HEK293 (cell line): ENCODE measurements around the gene RNU1-2.

Experiments used
- CTCF ChIA-PET: fragments of 350-600 bp; formaldehyde crosslinking; extraction: SDS; loops from one replicate; lab custom pipeline; 2021; ENCODE audit warnings: antibody characterized with exemption; lab: Yijun Ruan, JAX
- POLR2A ChIA-PET: fragments of 300-600 bp; formaldehyde crosslinking; extraction: SDS; loops from one replicate; lab custom pipeline; 2020; ENCODE audit warnings: antibody characterized with exemption, inconsistent platforms; lab: Yijun Ruan, JAX
- H3K27ac ChIP-seq: fragments of 200-500 bp; sonication (Bioruptor generic); 2 replicates; pipeline ENCODE4 v1.5.1; 2014; ENCODE audit warnings: low read depth, low read length, control low read depth, inconsistent platforms; ENCODE audit errors: extremely low read depth
- H3K36me3 ChIP-seq, 2 experiments: fragments of 200-500 bp in 1 of 2; sonication (Bioruptor generic) in 1 of 2; 1 replicate in 1 of 2; 2 replicates in 1 of 2; pipeline ENCODE4 v1.5.1; 2014 to 2017; ENCODE audit warnings: inconsistent platforms in 2 of 2, low read length in 2 of 2; ENCODE audit not compliant: control insufficient read depth in 2 of 2, insufficient read depth in 1 of 2
- H3K4me1 ChIP-seq: fragments of 200-500 bp; sonication (Bioruptor generic); 2 replicates; pipeline ENCODE4 v1.5.1; 2014; ENCODE audit warnings: mild to moderate bottlenecking, low read length, inconsistent platforms; ENCODE audit not compliant: control insufficient read depth, insufficient read depth
- H3K4me3 ChIP-seq: 2 replicates; pipeline ENCODE4 v1.5.1; 2011; ENCODE audit warnings: low read depth, mild to moderate bottlenecking, control low read depth, low read length, moderate library complexity
- H3K9me3 ChIP-seq: fragments of 200-500 bp; sonication (Bioruptor generic); 2 replicates; pipeline ENCODE4 v1.5.1; 2014; ENCODE audit warnings: low read depth, low read length, inconsistent platforms; ENCODE audit not compliant: control insufficient read depth, insufficient read depth
- FEZF1 ChIP-seq: fragments of 450-650 bp; formaldehyde crosslinking; IDR thresholded peaks from 2 replicates; pipeline ENCODE4 v1.5.1; 2016; ENCODE audit warnings: missing biosample characterization, missing genetic modification characterization
- GLIS1 ChIP-seq: fragments of 450-650 bp; formaldehyde crosslinking; IDR thresholded peaks from 2 replicates; pipeline ENCODE4 v1.5.1; 2016; ENCODE audit warnings: missing biosample characterization, missing genetic modification characterization
- GLIS2 ChIP-seq: fragments of 450-650 bp; formaldehyde crosslinking; IDR thresholded peaks from 2 replicates; pipeline ENCODE4 v1.5.1; 2016; ENCODE audit warnings: missing biosample characterization, missing genetic modification characterization
- MYNN ChIP-seq: fragments of 450-650 bp; formaldehyde crosslinking; IDR thresholded peaks from 2 replicates; pipeline ENCODE4 v1.5.1; 2016; ENCODE audit warnings: missing biosample characterization, missing genetic modification characterization, borderline replicate concordance
- SCRT2 ChIP-seq: fragments of 450-650 bp; formaldehyde crosslinking; IDR thresholded peaks from 2 replicates; pipeline ENCODE4 v1.5.1; 2016; ENCODE audit warnings: missing biosample characterization, missing genetic modification characterization
- ZBTB6 ChIP-seq: fragments of 450-650 bp; formaldehyde crosslinking; IDR thresholded peaks from 2 replicates; pipeline ENCODE4 v1.5.1; 2017; ENCODE audit warnings: missing biosample characterization, missing genetic modification characterization
- ZFHX2 ChIP-seq: fragments of 450-650 bp; formaldehyde crosslinking; conservative IDR thresholded peaks from 2 replicates; pipeline ENCODE4 v1.5.1; 2016; ENCODE audit warnings: missing biosample characterization, missing genetic modification characterization
- ZNF133 ChIP-seq: fragments of 450-650 bp; formaldehyde crosslinking; IDR thresholded peaks from 2 replicates; pipeline ENCODE4 v1.5.1; 2016; ENCODE audit warnings: missing biosample characterization, missing genetic modification characterization
- ZNF341 ChIP-seq: fragments of 450-650 bp; formaldehyde crosslinking; IDR thresholded peaks from 2 replicates; pipeline ENCODE4; 2016; ENCODE audit warnings: low read depth, missing biosample characterization, missing genetic modification characterization
- ZNF600 ChIP-seq: fragments of 450-650 bp; formaldehyde crosslinking; IDR thresholded peaks from 2 replicates; pipeline ENCODE4 v1.5.1; 2016; ENCODE audit warnings: missing biosample characterization, missing genetic modification characterization
- ZNF660 ChIP-seq: fragments of 450-650 bp; IDR thresholded peaks from 2 replicates; pipeline ENCODE4 v1.5.1; 2018; ENCODE audit warnings: missing biosample characterization, mild to moderate bottlenecking, missing genetic modification characterization
- ZNF785 ChIP-seq: fragments of 450-650 bp; formaldehyde crosslinking; IDR thresholded peaks from 2 replicates; pipeline ENCODE4 v1.5.1; 2016; ENCODE audit warnings: missing biosample characterization, missing genetic modification characterization
- TF ChIP-seq, protein P1 (sequence below): fragments of 450-650 bp; formaldehyde crosslinking; IDR thresholded peaks from 2 replicates; pipeline ENCODE4 v1.5.1; 2016; ENCODE audit warnings: missing biosample characterization, missing genetic modification characterization, low read depth

RNU1-2 gene

GRCh38 chr1:16925635-16926490 lies 30.1 kb downstream of the RNU1-2 start (continued):
- TF ChIP-seq ZNF785 (tag by site-specific recombination) (no peak), ZFHX2 (tag by site-specific recombination) (peak; percentile 79), GLIS1 (tag by site-specific recombination) (peak; percentile 72), SCRT2 (tag by site-specific recombination) (peak; percentile 42; the same call in 1 of the 2 replicates)

- no peak for TF ChIP-seq FEZF1 (tag by site-specific recombination)
- peak; percentile 81 for TF ChIP-seq GLIS1 (tag by site-specific recombination)
- TF ChIP-seq MYNN, result peak; percentile 68; the same call in 1 of the 2 replicates
- TF ChIP-seq, protein P1, sequence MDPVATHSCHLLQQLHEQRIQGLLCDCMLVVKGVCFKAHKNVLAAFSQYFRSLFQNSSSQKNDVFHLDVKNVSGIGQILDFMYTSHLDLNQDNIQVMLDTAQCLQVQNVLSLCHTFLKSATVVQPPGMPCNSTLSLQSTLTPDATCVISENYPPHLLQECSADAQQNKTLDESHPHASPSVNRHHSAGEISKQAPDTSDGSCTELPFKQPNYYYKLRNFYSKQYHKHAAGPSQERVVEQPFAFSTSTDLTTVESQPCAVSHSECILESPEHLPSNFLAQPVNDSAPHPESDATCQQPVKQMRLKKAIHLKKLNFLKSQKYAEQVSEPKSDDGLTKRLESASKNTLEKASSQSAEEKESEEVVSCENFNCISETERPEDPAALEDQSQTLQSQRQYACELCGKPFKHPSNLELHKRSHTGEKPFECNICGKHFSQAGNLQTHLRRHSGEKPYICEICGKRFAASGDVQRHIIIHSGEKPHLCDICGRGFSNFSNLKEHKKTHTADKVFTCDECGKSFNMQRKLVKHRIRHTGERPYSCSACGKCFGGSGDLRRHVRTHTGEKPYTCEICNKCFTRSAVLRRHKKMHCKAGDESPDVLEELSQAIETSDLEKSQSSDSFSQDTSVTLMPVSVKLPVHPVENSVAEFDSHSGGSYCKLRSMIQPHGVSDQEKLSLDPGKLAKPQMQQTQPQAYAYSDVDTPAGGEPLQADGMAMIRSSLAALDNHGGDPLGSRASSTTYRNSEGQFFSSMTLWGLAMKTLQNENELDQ (tag by site-specific recombination), result no peak
- TF ChIP-seq ZNF133, result no peak
- TF ChIP-seq ZNF341 (tag by site-specific recombination), result peak; percentile 46
- no peak for TF ChIP-seq ZNF660 (tag by site-specific recombination)
- TF ChIP-seq GLIS2 (tag by site-specific recombination), result peak; percentile 38
- TF ChIP-seq, all 188 proteins: peak for 4
- H3K4me3 ChIP-seq, result no peak overlapping the region
- no peaks in the 10 kb centered on the region for H3K9me3 ChIP-seq
- H3K36me3 ChIP-seq, result peaks cover 0 to 14% of the 10 kb centered on the region in 2 experiments; a peak in 1 of 3 replicates
- ChIA-PET CTCF (interaction anchor here (1.0 kb wide), 1 partner anchor 25 kb away, joined by 8 read pairs; no protein-coding TSS in a partner anchor), POLR2A (no interaction called here)
- peaks cover 3% of the 10 kb centered on the region; the same call in 1 of the 2 replicates for H3K4me1 ChIP-seq
- H3K27ac ChIP-seq, result no peak overlapping the region
Measured at GRCh38 chr1:16926491-16927073, 30.8 kb downstream of the RNU1-2 start.

DNA sequence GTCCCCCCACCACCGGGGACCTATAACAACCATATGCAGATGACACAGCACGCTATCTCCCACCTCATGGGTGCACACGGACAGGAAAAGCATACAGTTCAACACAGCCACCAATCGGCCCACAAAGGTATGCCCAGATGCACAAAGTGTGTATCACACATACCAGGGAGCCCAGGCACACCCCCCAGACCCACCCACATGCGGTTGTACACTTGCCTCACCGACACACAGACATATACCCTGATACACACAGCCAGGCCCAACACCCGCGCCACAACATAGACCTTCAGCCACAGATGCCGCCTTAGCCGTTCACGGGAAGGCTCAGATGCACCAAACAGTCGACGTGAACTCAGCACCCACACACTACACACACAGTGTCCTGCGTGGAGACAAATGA lies 31.5 kb downstream of the RNU1-2 start:
- POLR2A ChIA-PET, result no interaction called here
- no peak overlapping the region for H3K27ac ChIP-seq
- TF ChIP-seq ZNF600 (tag by site-specific recombination) (0 out of 2 replicates have a peak, but pooled peaks have one; percentile 37), ZBTB6 (tag by site-specific recombination) (no peak)

More for the DNA sequence above, 31.5 kb downstream of the RNU1-2 start:
- no peak overlapping the region for H3K4me3 ChIP-seq
- peaks cover 0 to 14% of the 10 kb centered on the region in 2 experiments; a peak in 1 of 3 replicates for H3K36me3 ChIP-seq
- H3K4me1 ChIP-seq, result no peaks in the 10 kb centered on the region
- H3K9me3 ChIP-seq, result no peaks in the 10 kb centered on the region
- CTCF ChIA-PET, result no interaction called here
